Osteocyte (in vitro differentiated cells): ENCODE results near the gene PRR23A. TPM values are rescaled to one million over a fixed set of nuclear protein-coding genes. Genes with fewer than 3 reads are reported as not detected.

Experiments used
- DNase-seq: peaks from one replicate; pipeline ENCODE4 v3.0.0; 2021; ENCODE audit warnings: mixed read lengths; ENCODE audit not compliant: unreplicated experiment; ENCODE audit errors: extremely low spot score
- H3K27ac Mint-ChIP-seq: one replicate; pipeline ENCODE4 v1.8.0; 2021; ENCODE audit warnings: mild to moderate bottlenecking, mixed read lengths; ENCODE audit not compliant: unreplicated experiment
- H3K27me3 Mint-ChIP-seq: one replicate; pipeline ENCODE4 v1.8.0; 2021; ENCODE audit warnings: mixed read lengths; ENCODE audit not compliant: unreplicated experiment
- H3K36me3 Mint-ChIP-seq: one replicate; pipeline ENCODE4 v1.8.0; 2021; ENCODE audit warnings: mixed read lengths; ENCODE audit not compliant: unreplicated experiment
- H3K4me1 Mint-ChIP-seq: one replicate; pipeline ENCODE4 v1.8.0; 2021; ENCODE audit warnings: mixed read lengths; ENCODE audit not compliant: unreplicated experiment
- H3K4me3 Mint-ChIP-seq: one replicate; pipeline ENCODE4 v1.8.0; 2021; ENCODE audit warnings: mild to moderate bottlenecking, moderate library complexity, mixed read lengths; ENCODE audit not compliant: unreplicated experiment
- H3K9me3 Mint-ChIP-seq: one replicate; pipeline ENCODE4 v1.8.0; 2021; ENCODE audit warnings: mixed read lengths; ENCODE audit not compliant: unreplicated experiment
- long read RNA-seq: library from polyadenylated mRNA; unstranded; transcript quantifications from one replicate; pipeline ENCODE4 v2.0.0, GENCODE V29; 2021
- total RNA-seq: library from RNA; stranded (reverse); gene quantifications from 2 replicates; pipeline ENCODE4 v1.2.1, GENCODE V29; 2021
- TF ChIP-seq, protein P1 (sequence below): fragments of 200-600 bp; sonication (generic); IDR thresholded peaks from 2 replicates; pipeline ENCODE4 v1.5.0; 2021; ENCODE audit warnings: antibody characterized with exemption, mild to moderate bottlenecking, moderate library complexity

The PRR23A gene
- not detected in 2 replicates for total RNA-seq
- long read RNA-seq: 0 reads

DNA sequence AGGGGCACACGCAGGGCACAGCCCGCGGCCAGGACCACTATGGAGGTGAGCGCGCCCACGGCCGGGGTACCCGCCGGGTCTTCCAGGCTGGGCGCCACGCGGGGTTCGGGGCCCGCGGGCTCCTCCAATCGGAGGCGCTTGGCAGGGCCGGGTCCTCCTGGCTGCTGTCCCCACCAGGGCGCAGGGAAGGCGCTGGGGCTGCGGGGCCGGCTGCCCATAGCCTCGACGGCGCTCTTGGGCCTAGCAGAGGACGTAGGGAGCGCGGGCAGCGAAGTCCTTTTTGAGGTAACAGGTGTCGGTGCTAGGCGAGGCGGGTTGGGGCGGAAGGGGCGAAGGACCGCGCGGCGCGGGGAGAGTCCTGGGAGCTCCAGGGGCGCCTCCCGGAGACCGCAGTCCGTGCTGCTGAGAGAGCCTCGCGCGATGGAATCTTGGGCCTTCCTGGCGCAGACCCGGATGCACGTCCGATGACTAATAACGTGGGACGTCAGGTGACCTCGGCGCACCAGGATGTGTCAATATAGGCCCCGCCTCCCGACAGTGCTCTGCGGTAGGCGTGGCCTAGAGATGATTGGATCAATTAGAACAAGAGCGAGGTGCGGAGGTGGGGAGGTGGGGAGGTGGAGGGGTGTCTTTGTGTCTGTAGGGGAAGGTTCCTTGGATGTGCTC, at the start of gene PRR23A:
TSS of gene PRR23A (minus strand) at position 218 of the 666 bp plus-strand sequence. CDS start at position 218, 0 bp downstream.
- Mint-ChIP-seq H3K27me3 (no peaks in the 10 kb centered on the region), H3K4me1 (no peaks in the 10 kb centered on the region), H3K4me3 (no peak within 1 kb of the TSS), H3K9me3 (peaks cover 27% of the 10 kb centered on the region), H3K36me3 (no peaks in the 10 kb centered on the region), H3K27ac (no peak within 1 kb of the TSS)
- TF ChIP-seq, protein P1, sequence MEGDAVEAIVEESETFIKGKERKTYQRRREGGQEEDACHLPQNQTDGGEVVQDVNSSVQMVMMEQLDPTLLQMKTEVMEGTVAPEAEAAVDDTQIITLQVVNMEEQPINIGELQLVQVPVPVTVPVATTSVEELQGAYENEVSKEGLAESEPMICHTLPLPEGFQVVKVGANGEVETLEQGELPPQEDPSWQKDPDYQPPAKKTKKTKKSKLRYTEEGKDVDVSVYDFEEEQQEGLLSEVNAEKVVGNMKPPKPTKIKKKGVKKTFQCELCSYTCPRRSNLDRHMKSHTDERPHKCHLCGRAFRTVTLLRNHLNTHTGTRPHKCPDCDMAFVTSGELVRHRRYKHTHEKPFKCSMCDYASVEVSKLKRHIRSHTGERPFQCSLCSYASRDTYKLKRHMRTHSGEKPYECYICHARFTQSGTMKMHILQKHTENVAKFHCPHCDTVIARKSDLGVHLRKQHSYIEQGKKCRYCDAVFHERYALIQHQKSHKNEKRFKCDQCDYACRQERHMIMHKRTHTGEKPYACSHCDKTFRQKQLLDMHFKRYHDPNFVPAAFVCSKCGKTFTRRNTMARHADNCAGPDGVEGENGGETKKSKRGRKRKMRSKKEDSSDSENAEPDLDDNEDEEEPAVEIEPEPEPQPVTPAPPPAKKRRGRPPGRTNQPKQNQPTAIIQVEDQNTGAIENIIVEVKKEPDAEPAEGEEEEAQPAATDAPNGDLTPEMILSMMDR: no peak
- DNase-seq: no peak

DNA sequence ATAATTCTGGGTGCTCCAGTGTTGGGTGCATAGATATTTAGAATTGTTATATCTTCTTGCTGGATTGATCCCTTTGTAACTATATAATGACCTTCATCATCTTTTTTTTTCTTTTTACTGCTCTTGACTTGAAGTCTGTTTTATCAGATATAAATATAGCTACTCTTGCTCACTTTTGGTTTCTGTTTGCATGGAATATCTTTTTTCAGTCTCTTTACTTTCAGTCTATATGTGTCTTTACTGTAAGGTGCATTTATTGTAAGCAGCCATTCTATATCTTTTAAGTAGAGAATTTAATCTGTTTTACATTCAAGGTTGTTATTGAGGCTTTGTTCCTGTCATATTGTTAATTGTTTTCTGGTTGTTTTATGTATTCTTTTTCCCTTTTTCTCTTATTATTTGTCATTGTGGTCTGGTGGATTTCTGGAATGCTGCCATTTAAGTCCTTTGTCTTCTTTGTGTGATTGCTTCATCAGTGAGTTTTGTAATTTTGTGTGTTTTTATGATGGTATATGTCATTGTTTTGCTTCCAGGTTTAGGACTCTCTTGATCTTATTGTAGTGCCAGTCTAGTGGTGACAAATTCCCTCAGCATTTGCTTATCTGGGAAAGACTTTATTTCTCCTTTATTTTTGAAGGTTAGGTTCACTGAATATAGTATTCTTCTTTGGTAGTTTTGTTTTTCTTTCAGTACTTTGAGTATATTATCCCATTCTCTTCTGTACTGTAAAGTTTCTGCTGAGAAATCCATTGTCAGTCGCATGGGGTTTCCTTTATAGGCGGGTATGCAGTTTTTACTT, 46.9 kb upstream of the PRR23A start:
- H3K27ac Mint-ChIP-seq: no peak overlapping the region
- H3K4me3 Mint-ChIP-seq: no peak overlapping the region
- DNase-seq: no peak
- no peaks in the 10 kb centered on the region for H3K36me3 Mint-ChIP-seq
- H3K27me3 Mint-ChIP-seq: no peaks in the 10 kb centered on the region
- TF ChIP-seq, protein P1: no peak
- H3K9me3 Mint-ChIP-seq: peaks cover 36% of the 10 kb centered on the region
- no peaks in the 10 kb centered on the region for H3K4me1 Mint-ChIP-seq

DNA sequence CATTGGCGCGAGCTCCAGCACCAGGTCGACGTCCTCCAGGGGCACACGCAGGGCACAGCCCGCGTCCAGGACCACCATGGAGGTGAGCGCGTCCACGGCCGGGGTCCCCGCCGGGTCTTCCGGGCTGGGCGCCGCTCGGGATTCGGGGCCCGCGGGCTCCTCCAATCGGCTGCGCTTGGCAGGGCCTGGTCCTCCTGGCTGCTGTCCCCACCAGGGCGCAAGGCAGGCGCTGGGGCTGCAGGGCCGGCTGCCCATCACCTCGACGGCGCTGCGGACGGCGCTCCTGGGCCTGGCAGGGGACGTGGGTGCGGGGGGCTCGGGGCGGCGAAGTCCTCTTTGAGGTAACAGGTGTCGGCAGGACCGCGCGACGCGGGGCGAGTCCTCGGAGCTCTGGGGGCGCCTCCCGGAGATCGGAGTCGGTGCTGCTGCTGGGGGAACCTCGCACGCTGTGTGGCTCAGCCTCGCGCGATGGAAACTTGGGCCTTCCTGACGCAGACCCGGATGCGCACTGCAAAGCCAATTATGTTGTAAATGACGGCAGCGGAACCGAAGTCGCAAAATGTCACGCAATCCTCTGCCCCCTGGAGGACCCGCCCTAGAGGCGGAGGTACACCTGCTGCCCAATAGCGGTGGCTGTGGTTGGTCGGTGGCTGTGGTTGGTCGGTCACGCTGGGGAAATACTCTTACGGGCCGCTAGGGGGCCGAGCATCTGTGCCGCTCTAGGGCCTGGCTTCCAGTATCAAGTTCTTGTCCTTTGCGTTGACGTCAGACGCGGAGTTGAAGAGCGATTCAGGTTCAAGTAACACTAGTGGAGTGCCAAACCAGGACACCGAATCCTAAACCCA, 38.5 kb upstream of the PRR23A start, which contains the start of gene PRR23C:
TSS of gene PRR23C (minus strand) at position 527 of the 845 bp plus-strand sequence. CDS start at position 255, 272 bp downstream.
- Mint-ChIP-seq H3K9me3 (peaks cover 16% of the 10 kb centered on the region), H3K27me3 (no peaks in the 10 kb centered on the region), H3K36me3 (no peaks in the 10 kb centered on the region), H3K4me3 (no peak within 1 kb of the TSS), H3K27ac (no peak within 1 kb of the TSS), H3K4me1 (no peaks in the 10 kb centered on the region)
- no peak for DNase-seq
- TF ChIP-seq, protein P1: no peak

DNA sequence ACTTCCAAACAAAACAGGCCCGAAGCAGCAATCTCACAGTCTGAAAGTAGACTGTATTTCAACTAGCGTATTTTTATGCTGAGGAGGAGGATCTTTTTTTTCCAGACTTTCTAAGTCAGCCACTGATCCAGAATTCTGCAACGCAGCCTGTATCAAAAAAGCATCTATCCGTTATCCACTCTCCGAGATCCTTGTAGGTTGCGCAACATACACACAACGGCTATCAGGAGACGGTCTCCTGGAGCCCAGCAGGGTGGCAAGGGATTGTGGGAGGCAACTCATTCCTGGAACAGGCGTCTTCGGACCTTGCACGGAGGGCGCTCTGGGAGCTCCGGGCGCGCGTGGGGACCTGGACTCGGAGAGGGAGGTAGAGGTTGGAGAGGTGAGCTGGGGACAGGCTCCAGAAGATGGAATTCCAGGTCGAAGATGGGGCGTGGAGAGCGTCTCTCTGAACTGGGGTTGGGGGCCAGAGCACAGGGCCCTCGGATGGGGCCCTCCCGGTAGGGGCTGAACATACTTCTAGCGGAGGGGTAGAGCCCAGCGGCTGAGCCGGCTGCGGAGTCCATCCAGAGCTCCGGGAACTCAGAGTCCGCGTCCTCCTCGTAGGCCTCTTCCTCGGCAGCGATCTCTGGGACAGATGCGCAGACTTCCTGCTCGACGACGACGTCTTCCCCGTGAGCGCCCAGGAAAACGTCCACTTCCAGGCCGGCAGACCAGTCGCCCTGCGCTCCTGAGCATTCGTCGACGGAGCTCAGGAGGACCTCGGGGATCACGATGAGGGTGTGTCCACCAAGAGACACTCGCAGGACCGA, 37.7 kb upstream of the PRR23A start:
- no peaks in the 10 kb centered on the region for H3K36me3 Mint-ChIP-seq
- H3K9me3 Mint-ChIP-seq: peaks cover 16% of the 10 kb centered on the region
- H3K4me3 Mint-ChIP-seq: no peak overlapping the region
- DNase-seq: no peak
- TF ChIP-seq, protein P1: no peak
- H3K4me1 Mint-ChIP-seq: no peaks in the 10 kb centered on the region
- H3K27me3 Mint-ChIP-seq: no peaks in the 10 kb centered on the region
- H3K27ac Mint-ChIP-seq: no peak overlapping the region
